G401.6 (cell line): Measurements from ENCODE around the gene KNOP1.
"Not testable (repeated sequence)": the region's sequence is repeated elsewhere in the genome, so short reads cannot be mapped to it uniquely, and the experiment has no call there.

Experiments used
- FAIRE-seq: peaks from 2 replicates; lab custom pipeline; 2012; peaks lifted over from hg19 to GRCh38; lab: Jason Lieb, UNC

Gene KNOP1

GRCh38 chr16:19741354-19741753 is 23.3 kb upstream of the KNOP1 start:
- no peak for FAIRE-seq

GRCh38 chr16:19737306-19738038 is 19.4 kb upstream of the KNOP1 start:
- FAIRE-seq: no peak

- FAIRE-seq: no peak
Observed at GRCh38 chr16:19735074-19735867, 17.2 kb upstream of the KNOP1 start.

- FAIRE-seq: no peak
Observed at GRCh38 chr16:19733551-19733950, 15.5 kb upstream of the KNOP1 start.

- no peak for FAIRE-seq
Observed at GRCh38 chr16:19728636-19728965, 10.6 kb upstream of the KNOP1 start.

GRCh38 chr16:19722981-19723380 is 5.0 kb upstream of the KNOP1 start:
- no peak for FAIRE-seq

- no peak for FAIRE-seq
Observed at GRCh38 chr16:19722269-19722952, 4.4 kb upstream of the KNOP1 start.

- no peak for FAIRE-seq
Observed at GRCh38 chr16:19718624-19718965, 568 bp upstream of the KNOP1 start.

GRCh38 chr16:19717314-19717713 is 713 bp downstream of the KNOP1 start:
- FAIRE-seq: no peak

GRCh38 chr16:19716728-19717127 is 1.3 kb downstream of the KNOP1 start:
- FAIRE-seq: not testable (repeated sequence)

- FAIRE-seq: no peak
Observed at GRCh38 chr16:19716183-19716582, 1.8 kb downstream of the KNOP1 start.

- FAIRE-seq: no peak
Observed at GRCh38 chr16:19715566-19715965, 2.5 kb downstream of the KNOP1 start.

GRCh38 chr16:19713697-19714096 is 4.3 kb downstream of the KNOP1 start:
- no peak for FAIRE-seq

- no peak for FAIRE-seq
Observed at GRCh38 chr16:19712418-19713058, 5.5 kb downstream of the KNOP1 start.

GRCh38 chr16:19711643-19712042 is 6.4 kb downstream of the KNOP1 start:
- FAIRE-seq: no peak

GRCh38 chr16:19710991-19711545 is 7.0 kb downstream of the KNOP1 start:
- no peak for FAIRE-seq

- FAIRE-seq: no peak
Observed at GRCh38 chr16:19710191-19710908, 7.7 kb downstream of the KNOP1 start.

GRCh38 chr16:19709381-19710136 is 8.5 kb downstream of the KNOP1 start:
- no peak for FAIRE-seq

- FAIRE-seq: no peak
Observed at GRCh38 chr16:19708296-19709205, 9.5 kb downstream of the KNOP1 start.
